KBM-7 (cell line): ENCODE data around the gene INPP5F.

Experiments
- DNase-seq: peaks from one replicate; pipeline ENCODE4 v3.0.0-alpha.2; 2015
- in situ Hi-C: fragments of 300-500 bp; cut with MboI; formaldehyde crosslinking; loops from 2 replicates; pipeline ENCODE4 v1.14.3; 2020; ENCODE audit warnings: low sequenced_read_pairs, low pct_unique_long_range_greater_than_20kb, mixed read lengths

Gene INPP5F

GRCh38 chr10:119878524-119878923 lies 152.7 kb downstream of the INPP5F start:
- DNase-seq, result no peak
- in situ Hi-C loops, result no loop called here
